Measurements from ENCODE around the gene SUMO4.

GRCh38 chr6:149395185-149395584 lies 4.9 kb upstream of the SUMO4 start:
- TF ChIP-seq CTCF (IDR thresholded peaks at IDR 0.05) (no peak), POLR2AphosphoS5 (IDR thresholded peaks at IDR 0.05) (no peak), POLR2A (IDR thresholded peaks at IDR 0.05) (no peak), EP300 (IDR thresholded peaks at IDR 0.05) (no peak)
